Karpas-422 (cell line): Measurements from ENCODE around the gene SLC25A51. TPM values are rescaled to one million over a fixed set of nuclear protein-coding genes. Genes with fewer than 3 reads are reported as not detected.

Source experiments
- DNase-seq: peaks from one replicate; pipeline ENCODE4 v3.0.0-alpha.2; 2015
- H2AFZ ChIP-seq: fragments of 200-600 bp; sonication (generic); 2 replicates; pipeline ENCODE4 v1.6.1; 2014; ENCODE audit warnings: antibody characterized with exemption, low read length, mixed read lengths
- H3K27ac ChIP-seq: fragments of 200-600 bp; sonication (generic); 2 replicates; pipeline ENCODE4 v1.5.1; 2014; ENCODE audit warnings: mild to moderate bottlenecking, low read length, moderate library complexity
- H3K27me3 ChIP-seq: fragments of 200-600 bp; sonication (generic); 2 replicates; pipeline ENCODE4 v1.6.1; 2014; ENCODE audit warnings: low read length, mixed read lengths
- H3K36me3 ChIP-seq: fragments of 200-600 bp; sonication (generic); 2 replicates; pipeline ENCODE4 v1.6.1; 2014; ENCODE audit warnings: low read length, mixed read lengths; ENCODE audit not compliant: insufficient read depth
- H3K4me1 ChIP-seq: fragments of 200-600 bp; sonication (generic); 2 replicates; pipeline ENCODE4 v1.6.1; 2014; ENCODE audit warnings: mild to moderate bottlenecking, low read length, mixed read lengths
- H3K4me2 ChIP-seq: fragments of 200-600 bp; sonication (generic); 2 replicates; pipeline ENCODE4 v1.6.1; 2014; ENCODE audit warnings: low read length, low read depth, mild to moderate bottlenecking; ENCODE audit not compliant: poor library complexity, severe bottlenecking
- H3K4me3 ChIP-seq: fragments of 200-600 bp; sonication (generic); 2 replicates; pipeline ENCODE4 v1.5.1; 2014; ENCODE audit warnings: mild to moderate bottlenecking, antibody characterized with exemption, low read length, mixed read lengths
- H3K79me2 ChIP-seq: fragments of 200-600 bp; sonication (generic); 2 replicates; pipeline ENCODE4 v1.6.1; 2014; ENCODE audit warnings: mild to moderate bottlenecking, low read length, mixed read lengths
- H3K9ac ChIP-seq: fragments of 200-600 bp; sonication (generic); 2 replicates; pipeline ENCODE4 v1.6.0; 2014; ENCODE audit warnings: low read length
- H3K9me2 ChIP-seq: fragments of 200-600 bp; sonication (generic), shearing (Covaris generic); replicated peaks from 2 replicates; pipeline ENCODE4 v1.6.0; 2014; ENCODE audit warnings: mild to moderate bottlenecking, low read length, moderate library complexity; ENCODE audit not compliant: insufficient read depth
- H3K9me3 ChIP-seq: fragments of 300-700, 200-600 bp; sonication (generic); 2 replicates; pipeline ENCODE4 v1.6.1; 2014; ENCODE audit warnings: low read length, mixed read lengths
- H4K20me1 ChIP-seq: fragments of 200-600 bp; sonication (generic); 2 replicates; pipeline ENCODE4 v1.6.1; 2014; ENCODE audit warnings: mild to moderate bottlenecking, antibody characterized with exemption, low read length, low read depth; ENCODE audit not compliant: insufficient read depth
- total RNA-seq: library from RNA; depleted of rRNA; stranded (reverse); fragments of >200 nt; shearing (Covaris generic); gene quantifications from 2 replicates; pipeline ENCODE4 v1.2.3, GENCODE V29; 2014; ENCODE audit warnings: low replicate concordance

Gene SLC25A51
- total RNA-seq, 1 experiment from 2014 or later: 44.2 TPM

DNA sequence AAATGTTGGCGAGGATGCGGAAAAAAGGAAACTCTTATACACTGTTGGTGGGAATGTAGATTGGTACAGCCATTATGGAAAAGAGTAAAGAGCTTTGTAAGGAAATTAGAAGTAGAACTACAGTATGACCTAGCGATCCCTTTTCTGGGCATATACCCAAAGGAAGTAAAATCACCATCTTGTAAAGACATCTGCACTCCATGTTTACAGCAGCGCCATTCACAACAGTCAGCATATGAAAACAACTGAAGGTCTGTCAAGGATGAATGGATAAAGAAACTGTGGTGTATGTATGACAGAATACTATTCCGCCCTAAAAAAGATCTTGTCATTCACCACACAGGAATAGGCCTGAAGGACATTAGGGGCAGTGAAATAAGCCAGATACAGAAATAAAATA is 27.7 kb upstream of the SLC25A51 start:
- peaks cover 11% of the 10 kb centered on the region for H3K4me1 ChIP-seq
- no peak overlapping the region for H3K9ac ChIP-seq
- no peak overlapping the region for H3K4me2 ChIP-seq
- no peaks in the 10 kb centered on the region for H3K9me3 ChIP-seq
- peaks cover 18% of the 10 kb centered on the region for H3K79me2 ChIP-seq
- no peak overlapping the region for H3K4me3 ChIP-seq
- no peaks in the 10 kb centered on the region for H3K36me3 ChIP-seq
- no peaks in the 10 kb centered on the region for H3K9me2 ChIP-seq
- no peak overlapping the region for H2AFZ ChIP-seq
- H3K27ac ChIP-seq: no peak overlapping the region
- no peaks in the 10 kb centered on the region for H3K27me3 ChIP-seq
- H4K20me1 ChIP-seq: peaks cover 5% of the 10 kb centered on the region; the same call in 1 of the 2 replicates
- no peak for DNase-seq

GRCh38 chr9:37929441-37929895 is 25.5 kb upstream of the SLC25A51 start:
- Histone ChIP-seq H3K4me3 (no peak overlapping the region), H3K27me3 (no peaks in the 10 kb centered on the region), H3K79me2 (peaks cover 28% of the 10 kb centered on the region), H3K9me2 (no peaks in the 10 kb centered on the region), H3K9me3 (no peaks in the 10 kb centered on the region), H3K4me1 (peaks cover 22% of the 10 kb centered on the region), H3K27ac (no peak overlapping the region), H3K36me3 (no peaks in the 10 kb centered on the region), H3K9ac (no peak overlapping the region), H2AFZ (no peak overlapping the region), H4K20me1 (peaks cover 10% of the 10 kb centered on the region; the same call in 1 of the 2 replicates), H3K4me2 (no peak overlapping the region)
- DNase-seq: no peak

GRCh38 chr9:37928552-37929430 is 24.9 kb upstream of the SLC25A51 start:
- Histone ChIP-seq H3K36me3 (no peaks in the 10 kb centered on the region), H3K79me2 (peaks cover 26% of the 10 kb centered on the region), H3K27me3 (no peaks in the 10 kb centered on the region), H3K4me2 (no peak overlapping the region), H3K27ac (no peak overlapping the region), H3K9me2 (no peaks in the 10 kb centered on the region), H3K9me3 (no peaks in the 10 kb centered on the region), H2AFZ (no peak overlapping the region), H3K9ac (no peak overlapping the region), H3K4me3 (no peak overlapping the region), H4K20me1 (peaks cover 10% of the 10 kb centered on the region; the same call in 1 of the 2 replicates), H3K4me1 (peaks cover 22% of the 10 kb centered on the region)
- no peak for DNase-seq

GRCh38 chr9:37927601-37928551 is 23.9 kb upstream of the SLC25A51 start:
- H3K36me3 ChIP-seq: no peaks in the 10 kb centered on the region
- H3K79me2 ChIP-seq: peaks cover 25% of the 10 kb centered on the region
- no peak overlapping the region for H3K27ac ChIP-seq
- H3K9me2 ChIP-seq: no peaks in the 10 kb centered on the region
- no peak overlapping the region for H3K4me3 ChIP-seq
- H3K4me1 ChIP-seq: peaks cover 22% of the 10 kb centered on the region
- DNase-seq: no peak
- peaks cover 10% of the 10 kb centered on the region; the same call in 1 of the 2 replicates for H4K20me1 ChIP-seq
- H3K4me2 ChIP-seq: no peak overlapping the region
- no peak overlapping the region for H2AFZ ChIP-seq
- no peaks in the 10 kb centered on the region for H3K9me3 ChIP-seq
- no peak overlapping the region for H3K9ac ChIP-seq
- H3K27me3 ChIP-seq: no peaks in the 10 kb centered on the region

- Histone ChIP-seq H3K4me1 (peaks cover 22% of the 10 kb centered on the region), H3K36me3 (no peaks in the 10 kb centered on the region), H3K9me2 (no peaks in the 10 kb centered on the region), H3K79me2 (peaks cover 25% of the 10 kb centered on the region), H3K27me3 (no peaks in the 10 kb centered on the region), H3K9me3 (no peaks in the 10 kb centered on the region), H2AFZ (no peak overlapping the region), H3K27ac (no peak overlapping the region), H4K20me1 (peaks cover 10% of the 10 kb centered on the region; the same call in 1 of the 2 replicates), H3K4me2 (no peak overlapping the region), H3K4me3 (no peak overlapping the region), H3K9ac (no peak overlapping the region)
- DNase-seq: no peak
These were observed 23.2 kb upstream of the SLC25A51 start for GRCh38 chr9:37927132-37927531.

GRCh38 chr9:37926737-37927118 is 22.8 kb upstream of the SLC25A51 start:
- DNase-seq: no peak

GRCh38 chr9:37925786-37926736 is 22.1 kb upstream of the SLC25A51 start:
- H3K9me3 ChIP-seq: no peaks in the 10 kb centered on the region
- H3K4me3 ChIP-seq: no peak overlapping the region
- H3K36me3 ChIP-seq: no peaks in the 10 kb centered on the region
- peaks cover 10% of the 10 kb centered on the region; the same call in 1 of the 2 replicates for H4K20me1 ChIP-seq
- no peak overlapping the region for H3K9ac ChIP-seq
- H3K4me1 ChIP-seq: peaks cover 22% of the 10 kb centered on the region
- no peaks in the 10 kb centered on the region for H3K9me2 ChIP-seq
- no peak for DNase-seq
- H3K4me2 ChIP-seq: no peak overlapping the region
- no peaks in the 10 kb centered on the region for H3K27me3 ChIP-seq
- H3K79me2 ChIP-seq: peaks cover 25% of the 10 kb centered on the region
- H3K27ac ChIP-seq: no peak overlapping the region
- H2AFZ ChIP-seq: no peak overlapping the region

More at GRCh38 chr9:37926737-37927118, 22.8 kb upstream of the SLC25A51 start:
- peaks cover 10% of the 10 kb centered on the region; the same call in 1 of the 2 replicates for H4K20me1 ChIP-seq
- no peaks in the 10 kb centered on the region for H3K9me2 ChIP-seq
- no peak overlapping the region for H3K27ac ChIP-seq
- H3K9ac ChIP-seq: no peak overlapping the region
- peaks cover 22% of the 10 kb centered on the region for H3K4me1 ChIP-seq
- H3K9me3 ChIP-seq: no peaks in the 10 kb centered on the region
- no peaks in the 10 kb centered on the region for H3K36me3 ChIP-seq
- H3K27me3 ChIP-seq: no peaks in the 10 kb centered on the region
- H2AFZ ChIP-seq: no peak overlapping the region
- H3K4me3 ChIP-seq: no peak overlapping the region
- peaks cover 25% of the 10 kb centered on the region for H3K79me2 ChIP-seq
- H3K4me2 ChIP-seq: no peak overlapping the region
